ENCODE data around the gene MYLK4.

GRCh38 chr6:2795162-2795561 is 44.4 kb upstream of the MYLK4 start:
- TF ChIP-seq CTCF (conservative IDR thresholded peaks at IDR 0.05 in 1 of 2, IDR thresholded peaks at IDR 0.05 in 1 of 2; ENCODE audit: low read depth in 1 of 2, low read length in 2 of 2) (no peak), EZH2 (IDR thresholded peaks at IDR 0.05; ENCODE audit: low read length, missing control alignments) (no peak)
